Neuronal stem cell (in vitro differentiated cells): ENCODE results near the gene SORCS2.

Experiments used
- DNase-seq: peaks from one replicate; pipeline ENCODE4 v3.0.0-alpha.2; 2013; ENCODE audit warnings: low spot score
- H2AFZ ChIP-seq: one replicate; pipeline ENCODE4 v1.6.1; 2013; ENCODE audit warnings: mild to moderate bottlenecking, low read length, inconsistent platforms
- H2AK5ac ChIP-seq: 2 replicates; pipeline ENCODE4 v1.6.1; 2013; ENCODE audit warnings: low read depth, mild to moderate bottlenecking, inconsistent platforms, low read length, moderate library complexity, mixed read lengths
- H2BK120ac ChIP-seq: 2 replicates; pipeline ENCODE4 v1.6.1; 2013; ENCODE audit warnings: low read depth, mild to moderate bottlenecking, inconsistent platforms, low read length, moderate library complexity, mixed read lengths
- H2BK12ac ChIP-seq: one replicate; pipeline ENCODE4 v1.6.1; 2013; ENCODE audit warnings: low read length, inconsistent platforms
- H2BK15ac ChIP-seq: 2 replicates; pipeline ENCODE4 v1.6.1; 2013; ENCODE audit warnings: mild to moderate bottlenecking, low read length, inconsistent platforms, mixed read lengths
- H2BK5ac ChIP-seq: one replicate; pipeline ENCODE4 v1.6.1; 2013; ENCODE audit warnings: inconsistent platforms, mild to moderate bottlenecking, low read length, moderate library complexity
- H3K14ac ChIP-seq: one replicate; pipeline ENCODE4 v1.6.1; 2013; ENCODE audit warnings: low read length, inconsistent platforms
- H3K18ac ChIP-seq: 2 replicates; pipeline ENCODE4 v1.6.1; 2013; ENCODE audit warnings: low read length, inconsistent platforms
- H3K23ac ChIP-seq: 2 replicates; pipeline ENCODE4 v1.6.1; 2013; ENCODE audit warnings: low read depth, mild to moderate bottlenecking, mixed read lengths, low read length, inconsistent platforms; ENCODE audit not compliant: poor library complexity
- H3K27ac ChIP-seq: replicated peaks from 3 replicates; pipeline ENCODE4 v1.5.1; 2013; ENCODE audit warnings: low read length, inconsistent platforms
- H3K27me3 ChIP-seq, 3 experiments: 2 replicates each; pipeline ENCODE4 v1.6.1; 2013; ENCODE audit warnings: low read length in 3 of 3, mild to moderate bottlenecking in 2 of 3, inconsistent platforms in 1 of 3, low read depth in 1 of 3, mixed read lengths in 1 of 3, moderate library complexity in 1 of 3; ENCODE audit not compliant: control insufficient read depth in 3 of 3, insufficient read depth in 3 of 3
- H3K36me3 ChIP-seq, 2 donors: replicated peaks in 1 of 2; 2 replicates each; pipeline ENCODE4 v1.6.1; 2013; ENCODE audit warnings: low read length in 2 of 2; ENCODE audit not compliant: control insufficient read depth in 2 of 2, insufficient read depth in 2 of 2
- H3K4ac ChIP-seq: 2 replicates; pipeline ENCODE4 v1.6.1; 2013; ENCODE audit warnings: inconsistent platforms, mild to moderate bottlenecking, low read length, moderate library complexity
- H3K4me1 ChIP-seq, 2 donors: 1 replicate in 1 of 2; 2 replicates in 1 of 2; pipeline ENCODE4 v1.6.1; 2013; ENCODE audit warnings: low read length in 2 of 2, low read depth in 1 of 2; ENCODE audit not compliant: control insufficient read depth in 2 of 2, insufficient read depth in 1 of 2
- H3K4me2 ChIP-seq: one replicate; pipeline ENCODE4 v1.6.1; 2013; ENCODE audit warnings: mild to moderate bottlenecking, low read length, inconsistent platforms; ENCODE audit not compliant: insufficient read depth, poor library complexity, severe bottlenecking
- H3K4me3 ChIP-seq, 2 donors: 2 replicates each; pipeline ENCODE4 v1.5.1; 2013; ENCODE audit warnings: low read length in 2 of 2, mild to moderate bottlenecking in 2 of 2, inconsistent platforms in 1 of 2, moderate library complexity in 1 of 2
- H3K79me1 ChIP-seq: one replicate; pipeline ENCODE4 v1.6.1; 2013; ENCODE audit warnings: low read depth, mild to moderate bottlenecking, inconsistent platforms, low read length, moderate library complexity
- H3K9ac ChIP-seq: one replicate; pipeline ENCODE4 v1.6.1; 2013; ENCODE audit warnings: mild to moderate bottlenecking, low read depth, low read length, inconsistent platforms; ENCODE audit not compliant: poor library complexity
- H3K9me3 ChIP-seq, 2 donors: replicated peaks in 1 of 2; 2 replicates each; pipeline versions ENCODE3 to v1.6.1; 2013; ENCODE audit warnings: low read length in 2 of 2, mild to moderate bottlenecking in 2 of 2, inconsistent platforms in 1 of 2, low read depth in 1 of 2, mixed read lengths in 1 of 2, moderate library complexity in 1 of 2; ENCODE audit not compliant: control insufficient read depth in 2 of 2, insufficient read depth in 1 of 2
- H4K8ac ChIP-seq: one replicate; pipeline ENCODE4 v1.6.1; 2013; ENCODE audit warnings: low read depth, mild to moderate bottlenecking, inconsistent platforms, low read length, moderate library complexity
- H4K91ac ChIP-seq: one replicate; pipeline ENCODE4 v1.6.1; 2013; ENCODE audit warnings: low read length, low read depth, mild to moderate bottlenecking, inconsistent platforms; ENCODE audit not compliant: poor library complexity
- WGBS, 2 donors: extraction: QIAGEN DNeasy Blood & Tissue Kit; methylation state at CpG; one replicate each; pipeline ENCODE4 v1.1.7; 2013; ENCODE audit warnings: missing lambda C conversion rate in 2 of 2, mixed read lengths in 1 of 2; ENCODE audit not compliant: insufficient read length in 2 of 2, insufficient replicate concordance in 1 of 2; ENCODE audit errors: extremely low coverage in 2 of 2; 5-methylcytosine and 5-hydroxymethylcytosine counted together

Gene SORCS2

GRCh38 chr4:7439699-7440098, 247.4 kb downstream of the SORCS2 start:
- no peaks in the 10 kb centered on the region for H3K79me1 ChIP-seq
- no peak overlapping the region for H3K4me2 ChIP-seq
- peaks cover 0 to 5% of the 10 kb centered on the region in 2 donors for H3K9me3 ChIP-seq
- H2BK120ac ChIP-seq: no peak overlapping the region
- no peaks in the 10 kb centered on the region for H3K36me3 ChIP-seq
- no peak overlapping the region for H3K18ac ChIP-seq
- no peak overlapping the region for H2BK12ac ChIP-seq
- WGBS, 2 donors: no CpG with 5 or more reads among the region's 2 CpGs
- H2BK5ac ChIP-seq: no peak overlapping the region
- no peak for DNase-seq
- H3K27ac ChIP-seq: no peak overlapping the region
- H4K91ac ChIP-seq: no peak overlapping the region
- no peak overlapping the region for H3K4ac ChIP-seq
- H3K9ac ChIP-seq: no peak overlapping the region
- peaks cover 0 to 18% of the 10 kb centered on the region in 2 donors for H3K4me1 ChIP-seq
- H4K8ac ChIP-seq: no peak overlapping the region
- no peaks in the 10 kb centered on the region for H3K27me3 ChIP-seq
- no peak overlapping the region for H3K4me3 ChIP-seq
- H2AK5ac ChIP-seq: no peak overlapping the region
- no peak overlapping the region for H3K14ac ChIP-seq
- H2AFZ ChIP-seq: no peak overlapping the region
- H3K23ac ChIP-seq: no peak overlapping the region
- H2BK15ac ChIP-seq: no peak overlapping the region

- Histone ChIP-seq H3K4me3 (no peak overlapping the region), H3K27ac (no peak overlapping the region)
Measured at GRCh38 chr4:7441201-7441600, 248.9 kb downstream of the SORCS2 start.

GRCh38 chr4:7442574-7443162, 250.3 kb downstream of the SORCS2 start:
- no CpG with 5 or more reads among the region's 15 CpGs for WGBS, 2 donors
- no peak overlapping the region for H3K4me3 ChIP-seq
- no peak overlapping the region for H3K4ac ChIP-seq
- no peaks in the 10 kb centered on the region for H3K27me3 ChIP-seq
- H3K4me1 ChIP-seq: peaks cover 0 to 16% of the 10 kb centered on the region in 2 donors
- H3K36me3 ChIP-seq: no peaks in the 10 kb centered on the region
- H3K79me1 ChIP-seq: no peaks in the 10 kb centered on the region
- H3K27ac ChIP-seq: no peak overlapping the region
- H2BK15ac ChIP-seq: peak overlapping the region; percentile 69
- no peak overlapping the region for H2BK5ac ChIP-seq
- no peak overlapping the region for H3K23ac ChIP-seq
- H3K18ac ChIP-seq: peak overlapping the region; percentile 86
- H2BK120ac ChIP-seq: no peak overlapping the region
- peaks cover 0 to 5% of the 10 kb centered on the region in 2 donors for H3K9me3 ChIP-seq
- no peak overlapping the region for H2AK5ac ChIP-seq
- H4K91ac ChIP-seq: no peak overlapping the region
- no peak overlapping the region for H3K4me2 ChIP-seq
- H3K9ac ChIP-seq: no peak overlapping the region
- DNase-seq: no peak
- no peak overlapping the region for H3K14ac ChIP-seq
- H2BK12ac ChIP-seq: no peak overlapping the region
- no peak overlapping the region for H4K8ac ChIP-seq
- H2AFZ ChIP-seq: no peak overlapping the region

More at GRCh38 chr4:7441201-7441600, 248.9 kb downstream of the SORCS2 start:
- H3K36me3 ChIP-seq: no peaks in the 10 kb centered on the region
- H3K79me1 ChIP-seq: no peaks in the 10 kb centered on the region
- peak overlapping the region; percentile 82 for H3K23ac ChIP-seq
- no peak overlapping the region for H3K4me2 ChIP-seq
- H4K8ac ChIP-seq: no peak overlapping the region
- H2BK15ac ChIP-seq: peak overlapping the region; percentile 92
- H3K14ac ChIP-seq: peak overlapping the region; percentile 87
- no CpG with 5 or more reads among the region's 7 CpGs for WGBS, 2 donors
- H2AFZ ChIP-seq: no peak overlapping the region
- peak overlapping the region; percentile 92 for H3K18ac ChIP-seq
- no peak overlapping the region for H2BK120ac ChIP-seq
- no peak for DNase-seq
- peak overlapping the region; percentile 90 for H3K4ac ChIP-seq
- H3K27me3 ChIP-seq: no peaks in the 10 kb centered on the region
- no peak overlapping the region for H3K9ac ChIP-seq
- H2BK12ac ChIP-seq: peak overlapping the region; percentile 82
- peak overlapping the region; percentile 60 for H4K91ac ChIP-seq
- H2BK5ac ChIP-seq: peak overlapping the region; percentile 4
- peak overlapping the region; percentile 93 for H2AK5ac ChIP-seq
- peaks cover 0 to 5% of the 10 kb centered on the region in 2 donors for H3K9me3 ChIP-seq
- H3K4me1 ChIP-seq: peaks cover 0 to 14% of the 10 kb centered on the region in 2 donors

GRCh38 chr4:7444314-7444713, 252.0 kb downstream of the SORCS2 start:
- H3K9ac ChIP-seq: no peak overlapping the region
- H3K27me3 ChIP-seq: no peaks in the 10 kb centered on the region
- no peak overlapping the region for H3K14ac ChIP-seq
- peaks cover 0 to 16% of the 10 kb centered on the region in 2 donors for H3K4me1 ChIP-seq
- H2AK5ac ChIP-seq: no peak overlapping the region
- H2BK12ac ChIP-seq: no peak overlapping the region
- no peak overlapping the region for H3K4ac ChIP-seq
- no peaks in the 10 kb centered on the region for H3K79me1 ChIP-seq
- H4K91ac ChIP-seq: no peak overlapping the region
- no peak overlapping the region for H2AFZ ChIP-seq
- no CpG with 5 or more reads among the region's 3 CpGs for WGBS, 2 donors
- no peak overlapping the region for H4K8ac ChIP-seq
- no peak overlapping the region for H3K27ac ChIP-seq
- H2BK120ac ChIP-seq: no peak overlapping the region
- H3K4me2 ChIP-seq: no peak overlapping the region
- H2BK15ac ChIP-seq: no peak overlapping the region
- peaks cover 0 to 2% of the 10 kb centered on the region in 2 donors for H3K9me3 ChIP-seq
- no peak overlapping the region for H3K23ac ChIP-seq
- DNase-seq: no peak
- H3K36me3 ChIP-seq: no peaks in the 10 kb centered on the region
- H3K4me3 ChIP-seq: no peak overlapping the region
- no peak overlapping the region for H3K18ac ChIP-seq
- H2BK5ac ChIP-seq: no peak overlapping the region
